ENCODE results near the gene LCK. TPM values are rescaled to one million over a fixed set of nuclear protein-coding genes. Genes with fewer than 3 reads are reported as not detected.

LCK gene
- total RNA-seq, result not detected in 2 replicates

GRCh38 chr1:32250893-32251716 lies at the start of gene LCK:
LCK (plus strand) TSS chr1:32251265; CDS start chr1:32274330, 23,065 bp downstream.

GRCh38 chr1:32205401-32206370 lies 45.4 kb upstream of the LCK start, which contains the start of gene IQCC:
IQCC (plus strand) TSS chr1:32205671; CDS start chr1:32205682, 11 bp downstream.

GRCh38 chr1:32208891-32209328 lies 42.2 kb upstream of the LCK start, which contains the start of gene DCDC2B:
DCDC2B (plus strand) TSS chr1:32209089; CDS start chr1:32209094, 5 bp downstream.

GRCh38 chr1:32221980-32222755 lies 28.9 kb upstream of the LCK start, which contains the start of the genes EIF3I and TMEM234:
EIF3I (plus strand) TSS chr1:32222407; CDS start chr1:32222442, 35 bp downstream.
TMEM234 (minus strand) TSS chr1:32222353; CDS start chr1:32222322, 31 bp downstream.

GRCh38 chr1:32246888-32247273 lies 4.2 kb upstream of the LCK start, which contains the start of gene FAM167B:
FAM167B (plus strand) TSS chr1:32247222; CDS start chr1:32247422, 200 bp downstream.

GRCh38 chr1:32291708-32292538 lies 40.9 kb downstream of the LCK start, which contains the start of gene HDAC1:
HDAC1 (plus strand) TSS chr1:32292083; CDS start chr1:32292170, 87 bp downstream.

Other genes with a start within 250 kb of the LCK start
- gene KHDRBS1, start 237.4 kb upstream of the LCK start, total RNA-seq, result 34.3 and 39.8 TPM in 2 replicates
- gene TMEM39B, start 178.3 kb upstream of the LCK start, total RNA-seq, result 3.6 and 4.6 TPM in 2 replicates
- 22.6 and 29.7 TPM in 2 replicates for gene KPNA6, start 143.2 kb upstream of the LCK start, total RNA-seq
- 101 and 107 TPM in 2 replicates for gene TXLNA, start 71.6 kb upstream of the LCK start, total RNA-seq
- 10.3 and 14.2 TPM in 2 replicates for gene CCDC28B, start 50.7 kb upstream of the LCK start, total RNA-seq
- gene IQCC, start 45.6 kb upstream of the LCK start, total RNA-seq, result 1.0 and 1.3 TPM in 2 replicates
- gene DCDC2B, start 42.2 kb upstream of the LCK start, total RNA-seq, result under 0.01 TPM in 1 of 2 replicates, not detected in the other
- 19.6 and 20.2 TPM in 2 replicates for gene TMEM234, start 28.9 kb upstream of the LCK start, total RNA-seq
- 340 and 378 TPM in 2 replicates for gene EIF3I, start 28.9 kb upstream of the LCK start, total RNA-seq
- 0.28 and 0.83 TPM in 2 replicates for gene FAM167B, start 4.0 kb upstream of the LCK start, total RNA-seq
- gene HDAC1, start 40.8 kb downstream of the LCK start, total RNA-seq, result 80.1 and 85.1 TPM in 2 replicates
- gene MARCKSL1, start 85.0 kb downstream of the LCK start, total RNA-seq, result 16.6 and 25.0 TPM in 2 replicates
- 0.71 and 1.1 TPM in 2 replicates for gene FAM229A, start 111.2 kb downstream of the LCK start, total RNA-seq
- 0.43 and 0.65 TPM in 2 replicates for gene TSSK3, start 111.3 kb downstream of the LCK start, total RNA-seq
- 56.3 and 58.9 TPM in 2 replicates for gene BSDC1, start 143.2 kb downstream of the LCK start, total RNA-seq
- under 0.01 TPM in 1 of 2 replicates, not detected in the other for gene ZBTB8B, start 213.8 kb downstream of the LCK start, total RNA-seq

All from smooth muscle cell of bladder (primary cell).